Stimulated activated CD8-positive, alpha-beta memory T cell treated with anti-CD3 and anti-CD28 coated beads, Interleukin-15, amount 100 ng/mL, for 24 hours (primary cell): Measurements from ENCODE around the gene CXXC5.

Experiments
- DNase-seq: peaks from one replicate; pipeline ENCODE4 v3.0.0-alpha.2; 2020; ENCODE audit warnings: low read depth

Gene CXXC5

DNA sequence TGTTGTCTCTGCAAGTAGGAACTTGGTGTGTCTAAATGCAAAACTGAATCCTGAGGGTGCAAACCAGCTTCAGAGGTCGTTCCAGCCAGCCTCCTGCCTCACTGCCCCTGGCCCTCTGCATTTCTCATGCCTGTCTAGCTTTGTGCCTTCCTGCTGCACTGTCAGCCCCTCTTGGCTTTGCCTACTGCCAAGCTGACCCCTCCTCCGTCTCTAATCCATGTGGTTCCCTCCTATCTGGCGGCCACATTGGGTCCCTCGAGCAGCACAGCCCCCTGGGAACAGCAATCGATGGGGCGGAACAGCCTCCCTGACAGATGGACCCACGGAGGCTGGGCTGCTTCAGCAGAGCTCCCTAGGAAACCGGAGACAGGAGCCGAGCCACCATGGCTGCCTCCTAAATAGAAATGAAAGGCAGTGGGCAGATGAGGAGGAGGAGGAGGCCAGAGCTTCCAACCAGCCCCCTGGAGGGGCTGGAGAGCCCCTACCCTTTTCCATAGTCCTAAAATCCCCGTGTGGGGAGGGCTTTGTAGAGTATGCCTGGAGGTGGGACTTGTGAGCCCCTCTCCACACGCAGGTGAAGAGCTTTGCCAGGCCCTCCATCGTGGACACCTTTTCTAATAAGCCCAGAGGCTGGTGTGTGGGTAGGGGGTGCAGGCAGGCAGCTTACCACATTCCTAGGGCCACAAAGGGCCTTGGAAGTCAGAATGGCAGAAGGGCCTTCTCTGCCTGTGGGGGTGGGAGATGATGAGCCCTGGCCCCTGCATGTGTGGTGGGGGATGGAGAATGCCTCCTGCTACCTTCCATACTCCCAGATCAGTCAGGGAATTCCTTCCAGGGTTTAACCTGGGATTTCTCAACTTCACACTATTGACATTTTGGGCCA, 9.2 kb upstream of the CXXC5 start:
- DNase-seq = no peak

- DNase-seq = no peak
These were observed 8.3 kb upstream of the CXXC5 start for GRCh38 chr5:139639619-139640380.

DNA sequence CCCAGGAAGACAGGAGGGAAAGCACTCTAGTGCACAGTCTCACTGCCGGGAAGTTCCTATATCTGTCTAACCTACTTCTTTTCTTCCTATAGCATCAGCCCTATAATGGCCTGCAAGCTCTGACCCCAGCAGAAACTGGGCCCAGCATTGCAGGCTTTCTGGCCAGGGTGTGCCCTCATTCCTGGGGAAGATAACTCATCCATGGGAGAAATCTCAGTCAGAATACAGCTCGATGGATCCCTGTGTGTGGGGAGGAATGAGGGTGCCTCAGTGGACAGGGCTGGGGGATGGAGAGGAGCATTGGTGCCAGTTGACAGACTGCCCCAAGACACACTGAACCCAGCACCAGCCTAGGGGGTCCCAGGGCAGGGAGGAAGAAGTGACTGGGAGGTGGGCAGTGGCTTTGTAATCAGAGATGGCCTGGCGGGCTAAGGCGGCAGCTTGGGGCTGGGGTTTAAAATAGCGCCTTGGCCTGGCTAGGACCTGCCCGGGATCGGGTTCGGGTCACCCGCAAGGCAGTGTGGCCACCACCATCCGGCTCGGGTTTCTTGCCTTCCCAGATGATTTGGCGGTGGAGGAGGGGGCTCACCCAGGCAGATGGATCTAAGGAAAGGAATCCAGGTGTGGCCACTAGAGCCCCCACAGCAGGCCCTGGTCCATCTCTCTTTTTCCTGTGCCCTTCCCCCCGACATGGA, 7.6 kb upstream of the CXXC5 start:
- no peak for DNase-seq

- DNase-seq = no peak
These were observed 6.8 kb upstream of the CXXC5 start for GRCh38 chr5:139641116-139642080.

GRCh38 chr5:139642213-139642612, 5.9 kb upstream of the CXXC5 start:
- DNase-seq = no peak

- DNase-seq = no peak
These were observed 5.0 kb upstream of the CXXC5 start for GRCh38 chr5:139642891-139643871.

DNA sequence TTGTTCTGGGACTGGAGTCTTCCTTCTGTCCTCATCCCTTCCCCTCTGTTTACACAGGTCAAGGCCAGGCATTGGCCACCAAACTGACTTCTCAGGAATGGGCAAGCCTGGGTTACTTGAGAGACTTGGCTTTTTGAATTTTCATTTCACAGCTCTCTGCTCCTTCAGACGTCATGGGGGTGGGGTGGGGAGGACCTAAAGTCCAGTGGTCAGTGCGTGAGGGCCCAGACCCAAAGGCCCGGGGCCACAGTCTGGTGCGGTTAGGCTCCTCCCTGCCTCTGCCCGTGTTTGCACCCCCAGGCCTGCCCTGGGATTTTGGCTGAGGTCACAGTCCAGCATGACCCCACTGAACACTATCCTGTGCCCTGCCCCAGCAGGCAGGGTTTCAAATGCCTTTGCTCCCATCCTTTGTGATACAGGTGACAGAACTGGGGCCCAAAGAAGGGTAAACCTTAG, 4.1 kb upstream of the CXXC5 start:
- no peak for DNase-seq

DNA sequence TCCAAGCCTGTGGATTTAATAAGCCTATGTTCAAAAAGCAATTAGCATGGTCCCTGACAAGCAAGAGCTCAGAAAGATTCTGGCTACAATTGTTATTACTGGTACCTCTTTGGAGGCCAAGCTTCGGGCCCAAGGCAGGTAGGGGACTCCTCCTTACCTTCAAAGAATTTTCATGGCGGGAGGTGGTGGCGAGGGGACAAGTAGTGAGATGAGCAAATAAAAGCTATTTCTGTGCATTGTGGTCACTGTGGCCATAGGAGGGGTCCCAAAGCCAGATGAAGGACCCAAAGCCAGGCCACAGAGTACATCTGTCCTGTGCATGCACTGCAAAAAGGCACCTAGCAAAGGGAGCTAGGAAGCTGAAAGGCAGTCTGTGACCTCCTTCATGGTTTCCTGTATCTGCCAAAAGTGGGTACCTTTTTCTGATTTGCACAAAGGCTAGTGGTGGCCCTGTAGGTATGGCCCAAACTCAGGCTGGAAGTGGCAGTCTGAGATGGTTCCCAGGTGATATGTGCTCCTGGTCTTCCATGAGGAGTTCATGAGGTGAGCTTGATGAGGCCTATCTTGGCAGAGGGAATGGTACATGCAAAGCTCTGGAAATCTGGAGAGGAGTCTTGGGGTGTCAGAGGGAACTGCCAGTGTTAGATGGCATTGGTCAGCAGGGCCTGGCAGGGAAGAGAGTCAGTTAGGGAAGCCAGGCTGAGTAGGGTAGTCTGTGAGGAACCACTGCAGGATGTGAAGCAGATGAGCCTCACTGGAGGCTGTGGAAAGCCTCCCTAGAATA, 3.3 kb upstream of the CXXC5 start:
- no peak for DNase-seq

DNA sequence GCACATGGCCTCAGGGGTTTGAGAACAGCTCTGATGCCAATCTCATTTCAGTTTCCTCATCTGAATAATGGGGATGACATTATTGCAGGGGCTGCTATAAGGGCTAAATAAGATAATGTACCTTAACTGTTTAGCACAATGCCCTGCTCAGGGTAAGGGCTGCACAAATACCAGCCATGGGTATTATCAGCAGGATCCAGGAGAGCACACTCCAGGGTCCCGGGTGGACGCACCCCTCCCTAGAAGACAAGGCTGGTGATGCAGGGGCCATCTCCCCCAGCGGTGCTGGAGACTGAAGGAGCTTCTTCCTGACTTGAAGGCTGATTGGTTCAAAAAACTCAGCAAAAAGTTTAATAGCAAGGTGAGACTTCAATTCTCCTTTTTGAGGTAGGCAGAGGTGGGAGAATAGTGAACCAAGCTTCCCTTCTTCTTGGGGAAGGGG, 2.7 kb upstream of the CXXC5 start:
- DNase-seq = no peak

- no peak for DNase-seq
These were observed 2.0 kb upstream of the CXXC5 start for GRCh38 chr5:139646111-139646510.

DNA sequence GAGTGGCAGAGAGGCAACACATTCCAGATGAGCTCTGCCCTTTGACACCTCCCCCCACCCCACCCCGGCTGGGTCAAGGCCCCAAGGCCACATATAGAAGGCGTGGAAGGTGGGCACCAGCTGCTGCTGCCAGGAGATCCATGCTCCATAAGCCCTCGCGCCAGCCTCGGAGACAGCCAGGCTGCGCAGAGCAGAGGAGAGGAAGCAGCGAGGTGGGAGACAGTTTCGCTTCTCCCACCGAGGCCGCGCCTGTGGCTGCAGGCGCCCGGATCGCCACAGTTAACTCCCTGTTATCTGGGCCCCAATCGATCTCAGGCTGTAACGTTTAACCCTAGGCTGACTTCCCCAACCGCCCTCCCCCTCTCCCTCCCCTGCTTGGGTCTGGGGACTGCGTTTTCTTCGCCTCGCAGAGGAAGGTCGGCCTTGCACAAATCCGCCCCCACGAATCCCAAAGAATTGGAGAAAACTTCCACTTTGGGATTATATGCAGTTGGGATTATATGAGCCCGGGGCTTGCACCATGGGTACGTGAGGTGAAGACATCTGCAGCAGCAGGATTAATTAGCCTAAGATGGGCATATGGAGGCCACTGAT, 1.1 kb upstream of the CXXC5 start:
- no peak for DNase-seq

- DNase-seq = no peak
These were observed 494 bp upstream of the CXXC5 start for GRCh38 chr5:139647506-139648204.

- DNase-seq = no peak
These were observed 1.2 kb downstream of the CXXC5 start for GRCh38 chr5:139649082-139649991.

GRCh38 chr5:139650031-139650688, 2.0 kb downstream of the CXXC5 start:
- no peak for DNase-seq

DNA sequence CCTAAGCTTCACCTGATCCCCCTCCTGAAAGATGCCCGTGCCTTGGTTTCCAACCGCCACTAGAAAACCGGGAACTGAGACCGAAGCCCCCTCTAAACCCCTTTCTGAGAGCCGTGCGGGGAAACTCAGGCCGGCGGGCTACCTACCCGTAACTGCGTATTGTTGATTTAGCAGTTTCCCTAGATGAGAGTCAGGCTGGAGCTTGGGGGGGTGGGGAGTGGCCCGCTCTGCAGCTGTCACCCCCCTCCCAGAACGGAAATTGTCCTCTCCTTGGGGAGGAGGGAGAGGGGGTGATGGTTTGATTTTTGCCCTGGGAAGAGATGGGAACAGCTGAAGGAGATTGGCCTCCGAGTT, 2.5 kb downstream of the CXXC5 start:
- DNase-seq = no peak

DNA sequence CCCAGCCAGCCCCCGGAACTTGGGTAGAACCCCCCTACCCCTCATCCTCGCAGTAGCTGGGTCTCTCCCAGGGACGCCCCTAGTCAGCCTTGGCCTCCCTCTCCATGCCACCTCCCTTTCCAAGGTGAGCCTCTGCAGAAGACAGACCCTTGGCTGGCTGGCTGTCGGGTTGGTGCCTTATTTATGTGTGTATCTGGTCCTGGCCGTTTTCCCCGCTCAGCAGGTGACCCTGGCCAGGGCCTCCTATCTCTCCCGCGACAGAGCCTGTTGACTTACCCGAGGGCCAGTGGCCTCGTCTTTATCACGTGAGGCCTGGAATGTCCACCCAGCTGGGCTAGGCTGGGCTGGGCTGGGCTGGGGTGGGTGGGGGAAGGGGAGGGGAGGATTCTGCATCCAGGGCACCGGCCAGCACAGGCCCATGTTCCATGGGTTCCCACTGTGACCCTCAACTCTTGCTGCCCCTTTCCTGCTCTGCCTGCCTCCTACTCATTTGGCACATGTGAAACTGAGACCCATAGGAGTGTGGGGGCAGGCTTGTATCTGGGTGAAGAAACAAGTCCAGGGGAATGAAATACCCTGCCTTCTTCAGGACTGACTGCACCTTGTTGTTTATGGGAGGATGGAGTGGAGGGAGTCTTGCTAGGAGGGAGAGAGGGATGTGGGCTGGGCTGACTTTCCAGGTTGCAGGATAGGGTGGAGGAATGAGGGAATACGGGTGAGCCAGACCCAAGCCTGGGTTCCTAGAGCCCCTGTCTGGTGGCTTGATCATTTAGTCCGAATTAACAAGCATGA, 3.1 kb downstream of the CXXC5 start:
- DNase-seq = no peak
